ENCODE results near the gene KRT31.

GRCh38 chr17:41369713-41370112 lies 27.7 kb downstream of the KRT31 start, which contains the start of gene KRT33B:
- TF ChIP-seq POLR2A (IDR thresholded peaks at IDR 0.05; ENCODE audit: control extremely low read depth in 1 of 2, low read depth in 2 of 2, low read length in 2 of 2) (no peak), ZNF274 (IDR thresholded peaks at IDR 0.05; ENCODE audit: borderline replicate concordance, extremely low read depth, low read length) (no peak), CREB1 (IDR thresholded peaks at IDR 0.05) (no peak), ATF3 (IDR thresholded peaks at IDR 0.05; ENCODE audit: insufficient read depth, low read depth, low read length) (no peak)
- TF ChIP-seq, protein P1, sequence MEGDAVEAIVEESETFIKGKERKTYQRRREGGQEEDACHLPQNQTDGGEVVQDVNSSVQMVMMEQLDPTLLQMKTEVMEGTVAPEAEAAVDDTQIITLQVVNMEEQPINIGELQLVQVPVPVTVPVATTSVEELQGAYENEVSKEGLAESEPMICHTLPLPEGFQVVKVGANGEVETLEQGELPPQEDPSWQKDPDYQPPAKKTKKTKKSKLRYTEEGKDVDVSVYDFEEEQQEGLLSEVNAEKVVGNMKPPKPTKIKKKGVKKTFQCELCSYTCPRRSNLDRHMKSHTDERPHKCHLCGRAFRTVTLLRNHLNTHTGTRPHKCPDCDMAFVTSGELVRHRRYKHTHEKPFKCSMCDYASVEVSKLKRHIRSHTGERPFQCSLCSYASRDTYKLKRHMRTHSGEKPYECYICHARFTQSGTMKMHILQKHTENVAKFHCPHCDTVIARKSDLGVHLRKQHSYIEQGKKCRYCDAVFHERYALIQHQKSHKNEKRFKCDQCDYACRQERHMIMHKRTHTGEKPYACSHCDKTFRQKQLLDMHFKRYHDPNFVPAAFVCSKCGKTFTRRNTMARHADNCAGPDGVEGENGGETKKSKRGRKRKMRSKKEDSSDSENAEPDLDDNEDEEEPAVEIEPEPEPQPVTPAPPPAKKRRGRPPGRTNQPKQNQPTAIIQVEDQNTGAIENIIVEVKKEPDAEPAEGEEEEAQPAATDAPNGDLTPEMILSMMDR (IDR thresholded peaks at IDR 0.05; ENCODE audit: control extremely low read depth in 1 of 3, insufficient read depth in 1 of 3, low read depth in 1 of 3, low read length in 3 of 3) = no peak
